SK-N-SH (cell line): ENCODE results near the gene S1PR5. TPM values are rescaled to one million over a fixed set of nuclear protein-coding genes. Genes with fewer than 3 reads are reported as not detected.
"Not testable (repeated sequence)": the region's sequence is repeated elsewhere in the genome, so short reads cannot be mapped to it uniquely, and the experiment has no call there.

Experiments
- CTCF ChIA-PET: fragments of 300-600, 350-600 bp; formaldehyde crosslinking; extraction: SDS; loops from one replicate; lab custom pipeline; 2021; lab: Yijun Ruan, JAX
- POLR2A ChIA-PET: fragments of 350-600 bp; sonication (Branson Sonifier 250); formaldehyde crosslinking; extraction: SDS; loops from one replicate; lab custom pipeline; 2020; ENCODE audit warnings: antibody characterized with exemption, inconsistent platforms; lab: Yijun Ruan, JAX
- DNase-seq: peaks from one replicate; pipeline ENCODE4 v3.0.0; 2012
- H2AFZ ChIP-seq: fragments of 200-600 bp; sonication (generic); 2 replicates; pipeline ENCODE4 v1.8.1; 2016; ENCODE audit warnings: antibody characterized with exemption, mild to moderate bottlenecking, low read depth
- H3F3A ChIP-seq: fragments of 200-600 bp; sonication (generic); replicated peaks from 2 replicates; pipeline ENCODE3; 2016; ENCODE audit warnings: antibody characterized with exemption, mild to moderate bottlenecking; ENCODE audit not compliant: insufficient read depth
- H3K27ac ChIP-seq, 2 experiments: fragments of 200-500 bp in 1 of 2; fragments of 200-600 bp in 1 of 2; sonication (Bioruptor generic) in 1 of 2; sonication (generic), shearing (Covaris generic) in 1 of 2; 2 replicates each; pipeline versions ENCODE4 v1.5.1 to v1.6.1; 2014 to 2016; ENCODE audit warnings: low read depth in 2 of 2, inconsistent platforms in 1 of 2, low read length in 1 of 2, mild to moderate bottlenecking in 1 of 2, mixed read lengths in 1 of 2
- H3K27me3 ChIP-seq: fragments of 200-600 bp; sonication (generic), shearing (Covaris generic); 2 replicates; pipeline ENCODE4 v1.6.1; 2016; ENCODE audit warnings: mixed run types; ENCODE audit not compliant: insufficient read depth
- H3K36me3 ChIP-seq, 2 experiments: fragments of 200-500 bp in 1 of 2; fragments of 200-600 bp in 1 of 2; sonication (Bioruptor generic) in 1 of 2; sonication (generic) in 1 of 2; replicated peaks in 1 of 2; 2 replicates each; pipeline versions ENCODE3 to v1.5.1; 2014 to 2016; ENCODE audit warnings: low read length in 1 of 2, mild to moderate bottlenecking in 1 of 2; ENCODE audit not compliant: insufficient read depth in 2 of 2, control insufficient read depth in 1 of 2
- H3K4me1 ChIP-seq, 2 experiments: fragments of 200-500 bp in 1 of 2; fragments of 200-600 bp in 1 of 2; sonication (Bioruptor generic) in 1 of 2; sonication (generic), shearing (Covaris generic) in 1 of 2; 2 replicates each; pipeline versions ENCODE4 v1.5.1 to v1.6.1; 2014 to 2016; ENCODE audit warnings: low read depth in 1 of 2, low read length in 1 of 2, mixed run types in 1 of 2; ENCODE audit not compliant: insufficient read depth in 2 of 2, control insufficient read depth in 1 of 2
- H3K4me2 ChIP-seq: fragments of 200-600 bp; sonication (generic), shearing (Covaris generic); 2 replicates; pipeline ENCODE4 v1.6.1; 2017; ENCODE audit warnings: mixed run types
- H3K4me3 ChIP-seq, 2 experiments: fragments of 200-500 bp in 1 of 2; fragments of 200-600 bp in 1 of 2; sonication (Bioruptor generic) in 1 of 2; sonication (generic), shearing (Covaris generic) in 1 of 2; 2 replicates each; pipeline versions ENCODE4 v1.5.1 to v1.8.1; 2014 to 2016; ENCODE audit warnings: low read depth in 2 of 2, inconsistent platforms in 1 of 2, low read length in 1 of 2, mild to moderate bottlenecking in 1 of 2, mixed read lengths in 1 of 2, moderate library complexity in 1 of 2
- H3K79me2 ChIP-seq: fragments of 200-600 bp; sonication (generic); 2 replicates; pipeline ENCODE4 v1.8.1; 2017; ENCODE audit warnings: mild to moderate bottlenecking; ENCODE audit not compliant: insufficient read depth
- H3K9ac ChIP-seq: fragments of 200-600 bp; sonication (generic); 2 replicates; pipeline ENCODE4 v1.6.1; 2017; ENCODE audit warnings: mixed run types
- H3K9me2 ChIP-seq: fragments of 200-600 bp; sonication (generic); 2 replicates; pipeline ENCODE4 v1.6.1; 2017; ENCODE audit warnings: mixed run types
- H3K9me3 ChIP-seq: fragments of 200-600 bp; sonication (generic); 2 replicates; pipeline ENCODE4 v1.6.1; 2017; ENCODE audit warnings: mixed run types, mild to moderate bottlenecking, moderate library complexity
- H4K20me1 ChIP-seq: fragments of 200-600 bp; sonication (generic); 2 replicates; pipeline ENCODE4 v1.6.1; 2017; ENCODE audit warnings: mild to moderate bottlenecking, mixed run types; ENCODE audit not compliant: insufficient read depth
- EP300 ChIP-seq, 2 experiments: IDR thresholded peaks; 2 replicates each; pipeline versions ENCODE4 v1.4.0 to v1.6.1; 2012; ENCODE audit warnings: borderline replicate concordance in 1 of 2, low read depth in 1 of 2, low read length in 1 of 2
- EZH2phosphoT487 ChIP-seq: fragments of 200-600 bp; sonication (generic); IDR thresholded peaks from 2 replicates; pipeline ENCODE4 v1.6.1; 2017; ENCODE audit warnings: low read depth, mixed run types, mild to moderate bottlenecking, antibody characterized with exemption, moderate library complexity, borderline replicate concordance
- FOXM1 ChIP-seq: IDR thresholded peaks from 2 replicates; pipeline ENCODE4 v1.4.0; 2012; ENCODE audit warnings: low read depth, mild to moderate bottlenecking
- MXI1 ChIP-seq: IDR thresholded peaks from 2 replicates; pipeline ENCODE4 v1.6.1; 2012; ENCODE audit warnings: mild to moderate bottlenecking, low read depth, low read length, improper control_type of control experiment
- PBX3 ChIP-seq: IDR thresholded peaks from 2 replicates; pipeline ENCODE4; 2012
- POLR2AphosphoS5 ChIP-seq: IDR thresholded peaks from 2 replicates; pipeline ENCODE4 v1.6.1; 2012; ENCODE audit warnings: low read depth, low read length
- RAD21 ChIP-seq: IDR thresholded peaks from 2 replicates; pipeline ENCODE4 v1.6.1; 2012; ENCODE audit warnings: mild to moderate bottlenecking, low read length
- TEAD4 ChIP-seq: IDR thresholded peaks from 2 replicates; pipeline ENCODE4 v1.4.0; 2012; ENCODE audit warnings: mild to moderate bottlenecking, borderline replicate concordance; ENCODE audit not compliant: insufficient read depth
- USF1 ChIP-seq: IDR thresholded peaks from 2 replicates; pipeline ENCODE4 v1.4.0; 2012; ENCODE audit warnings: low read depth, borderline replicate concordance
- ZBTB33 ChIP-seq: IDR thresholded peaks from 2 replicates; pipeline ENCODE4 v1.4.0; 2012; ENCODE audit warnings: low read depth, borderline replicate concordance
- WGBS: methylation state at CpG from one replicate; pipeline ENCODE4 v1.1.6; 2017; ENCODE audit warnings: low lambda C conversion rate; 5-methylcytosine and 5-hydroxymethylcytosine counted together
- polyA plus RNA-seq, 3 experiments: library from polyadenylated mRNA; depleted of rRNA; stranded (reverse); fragments of >200 nt; gene quantifications; 2 replicates each; pipeline ENCODE4 v1.2.3, GENCODE V29; 2012

Gene S1PR5
- polyA plus RNA-seq, 1 of the 3 experiments (the other 2 are of a cell fraction), result 0.36 TPM

GRCh38 chr19:10533646-10534386 lies 16.6 kb upstream of the S1PR5 start (continued):
- TF ChIP-seq POLR2AphosphoS5 (no peak), MXI1 (no peak), EP300 (IDR thresholded peaks at IDR 0.05; ENCODE audit: borderline replicate concordance in 1 of 2, low read depth in 1 of 2, low read length in 1 of 2) (no peak), USF1 (no peak), RAD21 (no peak), TEAD4 (no peak), ZBTB33 (no peak), FOXM1 (no peak)
- TF ChIP-seq, all 33 proteins: peak for 4

- no peak overlapping the region for H3K4me2 ChIP-seq
- POLR2A ChIA-PET, result no interaction called here
- H3K79me2 ChIP-seq, result no peaks in the 10 kb centered on the region
- no peak overlapping the region for H3K4me3 ChIP-seq
- H3K27me3 ChIP-seq, result peaks cover 9% of the 10 kb centered on the region; the same call in 1 of the 2 replicates
- H3K36me3 ChIP-seq, result no peaks in the 10 kb centered on the region
- no peak for DNase-seq
- H2AFZ ChIP-seq, result no peak overlapping the region
- H3K4me1 ChIP-seq, result no peaks in the 10 kb centered on the region
- no peak overlapping the region for H3K27ac ChIP-seq
- H3F3A ChIP-seq, result peaks cover 9% of the 10 kb centered on the region
- H3K9me3 ChIP-seq, result no peaks in the 10 kb centered on the region
- CTCF ChIA-PET, result interaction anchor here (0.6 to 4.4 kb wide), 3 partner anchors 9 to 168 kb away, joined by 3 to 18 read pairs (median 3); no protein-coding TSS in a partner anchor
- 88% methylated on average over 1 of the region's 1 CpG for WGBS
- H3K9me2 ChIP-seq, result no peaks in the 10 kb centered on the region
- no peak overlapping the region for H3K9ac ChIP-seq
- TF ChIP-seq EZH2phosphoT487 (no peak), PBX3 (no peak), EP300 (IDR thresholded peaks at IDR 0.05; ENCODE audit: borderline replicate concordance in 1 of 2, low read depth in 1 of 2, low read length in 1 of 2) (no peak), ZBTB33 (no peak)
- no peaks in the 10 kb centered on the region for H4K20me1 ChIP-seq
Measured at GRCh38 chr19:10532457-10532856, 15.2 kb upstream of the S1PR5 start.

GRCh38 chr19:10526887-10527286 lies 9.6 kb upstream of the S1PR5 start:
- H3K4me1 ChIP-seq, POLR2A ChIA-PET, DNase-seq, CTCF ChIA-PET, H3K79me2 ChIP-seq, H3K9me3 ChIP-seq, H4K20me1 ChIP-seq, H3K27ac ChIP-seq, H3K27me3 ChIP-seq, H3K9ac ChIP-seq, H3F3A ChIP-seq, H2AFZ ChIP-seq, H3K9me2 ChIP-seq, H3K4me2 ChIP-seq, H3K4me3 ChIP-seq, H3K36me3 ChIP-seq: not testable (repeated sequence)
- WGBS, result 75% methylated on average over 8 of the region's 8 CpGs
